H1 (cell line): ENCODE measurements around the gene VWCE. TPM values are rescaled to one million over a fixed set of nuclear protein-coding genes. Genes with fewer than 3 reads are reported as not detected.

Experiments
- CTCF ChIA-PET: fragments of 300-600 bp; sonication (Branson Sonifier 250); formaldehyde crosslinking; loops from one replicate; lab custom pipeline; 2021; ENCODE audit not compliant: partially characterized antibody; lab: Charles Lee
- POLR2A ChIA-PET: fragments of 300-600 bp; sonication (Branson Sonifier 250); formaldehyde crosslinking; loops from one replicate; lab custom pipeline; 2021; ENCODE audit warnings: inconsistent platforms; ENCODE audit not compliant: partially characterized antibody; lab: Charles Lee
- DNase-seq, 2 experiments: peaks; one replicate each; pipeline versions ENCODE4 v3.0.0 to v3.0.0-alpha.2; 2010 to 2022; ENCODE audit warnings: low spot score in 2 of 2, low read depth in 1 of 2, mixed read lengths in 1 of 2
- FAIRE-seq: peaks from 2 replicates; lab custom pipeline; 2011; peaks lifted over from hg19 to GRCh38; lab: Jason Lieb, UNC
- H2AFZ ChIP-seq: 2 replicates; pipeline ENCODE4 v1.8.1; 2012; ENCODE audit warnings: low read length, inconsistent platforms
- H2AK5ac ChIP-seq: 2 replicates; pipeline ENCODE4 v1.6.1; 2013; ENCODE audit warnings: low read depth, low read length
- H2BK120ac ChIP-seq: replicated peaks from 2 replicates; pipeline ENCODE3; 2013; ENCODE audit warnings: low read depth, low read length, inconsistent platforms
- H2BK12ac ChIP-seq: 2 replicates; pipeline ENCODE4 v1.6.1; 2013; ENCODE audit warnings: low read depth, low read length
- H2BK15ac ChIP-seq: 2 replicates; pipeline ENCODE4 v1.6.1; 2013; ENCODE audit warnings: low read length
- H2BK20ac ChIP-seq: 2 replicates; pipeline ENCODE4 v1.6.1; 2013; ENCODE audit warnings: low read length
- H2BK5ac ChIP-seq: 2 replicates; pipeline ENCODE4 v1.6.1; 2013; ENCODE audit warnings: low read depth, low read length
- H3K14ac ChIP-seq: 2 replicates; pipeline ENCODE4 v1.6.1; 2013; ENCODE audit warnings: inconsistent platforms; ENCODE audit not compliant: insufficient read length
- H3K18ac ChIP-seq: 2 replicates; pipeline ENCODE4 v1.6.1; 2013; ENCODE audit warnings: low read length; ENCODE audit errors: extremely low read depth
- H3K23ac ChIP-seq: 2 replicates; pipeline ENCODE4 v1.6.1; 2013; ENCODE audit warnings: inconsistent platforms; ENCODE audit not compliant: insufficient read length
- H3K23me2 ChIP-seq: 2 replicates; pipeline ENCODE4 v1.6.1; 2013; ENCODE audit warnings: low read depth, low read length
- H3K27ac ChIP-seq: 2 replicates; pipeline ENCODE4 v1.6.1; 2011; ENCODE audit warnings: low read depth, low read length, inconsistent platforms
- H3K27me3 ChIP-seq, 4 experiments: replicated peaks in 1 of 4; 1 replicate in 1 of 4; 2 replicates in 3 of 4; pipeline versions ENCODE4 v1.6.1 to v1.8.1; 2011 to 2013; ENCODE audit warnings: low read length in 3 of 4, mild to moderate bottlenecking in 3 of 4, inconsistent platforms in 2 of 4, mixed read lengths in 2 of 4, moderate library complexity in 1 of 4; ENCODE audit not compliant: control insufficient read depth in 3 of 4, insufficient read depth in 3 of 4; ENCODE audit errors: extremely low read depth in 1 of 4
- H3K36me3 ChIP-seq, 4 experiments: 2 replicates each; pipeline versions ENCODE4 v1.6.1 to v1.8.1; 2011 to 2013; ENCODE audit warnings: mild to moderate bottlenecking in 4 of 4, low read length in 3 of 4, moderate library complexity in 2 of 4, control low read depth in 1 of 4, inconsistent platforms in 1 of 4; ENCODE audit not compliant: insufficient read depth in 4 of 4, control insufficient read depth in 2 of 4
- H3K4ac ChIP-seq: replicated peaks from 2 replicates; pipeline ENCODE3; 2013; ENCODE audit warnings: low read length, low read depth, mixed read lengths, inconsistent platforms; ENCODE audit not compliant: insufficient read length
- H3K4me1 ChIP-seq, 4 experiments: replicated peaks in 1 of 4; 1 replicate in 1 of 4; 2 replicates in 3 of 4; pipeline versions ENCODE4 v1.6.1 to v1.8.1; 2011 to 2013; ENCODE audit warnings: low read length in 3 of 4, inconsistent platforms in 2 of 4, mixed read lengths in 1 of 4; ENCODE audit not compliant: insufficient read depth in 4 of 4, control insufficient read depth in 3 of 4
- H3K4me2 ChIP-seq, 2 experiments: 2 replicates each; pipeline versions ENCODE4 v1.6.1 to v1.8.1; 2011 to 2013; ENCODE audit warnings: low read depth in 2 of 2, low read length in 2 of 2, control low read depth in 1 of 2, inconsistent platforms in 1 of 2, mild to moderate bottlenecking in 1 of 2; ENCODE audit not compliant: insufficient read depth in 1 of 2
- H3K4me3 ChIP-seq, 4 experiments: fragments of 200-600, 300-600 bp in 1 of 4; sonication (generic), shearing (Covaris generic), sonication (Bioruptor Twin) in 1 of 4; 2 replicates each; pipeline versions ENCODE4 v1.5.1 to v1.8.1; 2011 to 2016; ENCODE audit warnings: low read length in 4 of 4, low read depth in 3 of 4, control low read depth in 2 of 4, inconsistent platforms in 2 of 4, mild to moderate bottlenecking in 2 of 4, mixed read lengths in 1 of 4, moderate library complexity in 1 of 4; ENCODE audit not compliant: insufficient read depth in 2 of 4; ENCODE audit errors: extremely low read depth in 1 of 4
- H3K56ac ChIP-seq: replicated peaks from 2 replicates; pipeline ENCODE3; 2013; ENCODE audit warnings: low read depth, mild to moderate bottlenecking, mixed read lengths, low read length, inconsistent platforms; ENCODE audit not compliant: insufficient read length
- H3K79me1 ChIP-seq: 2 replicates; pipeline ENCODE4 v1.6.1; 2013; ENCODE audit warnings: low read depth, low read length, control low read depth
- H3K79me2 ChIP-seq, 2 experiments: 2 replicates each; pipeline versions ENCODE4 v1.6.1 to v1.8.1; 2012 to 2013; ENCODE audit warnings: low read length in 2 of 2, mild to moderate bottlenecking in 2 of 2, inconsistent platforms in 1 of 2; ENCODE audit not compliant: insufficient read depth in 2 of 2, control insufficient read depth in 1 of 2
- H3K9ac ChIP-seq, 4 experiments: replicated peaks in 1 of 4; 1 replicate in 1 of 4; 2 replicates in 3 of 4; pipeline versions ENCODE4 v1.6.1 to v1.8.1; 2011 to 2013; ENCODE audit warnings: low read depth in 3 of 4, low read length in 3 of 4, control low read depth in 2 of 4, mild to moderate bottlenecking in 2 of 4, moderate library complexity in 2 of 4, inconsistent platforms in 1 of 4; ENCODE audit errors: extremely low read depth in 1 of 4
- H3K9me3 ChIP-seq, 2 experiments: 2 replicates each; pipeline versions ENCODE4 v1.6.1 to v1.8.1; 2012 to 2013; ENCODE audit warnings: mild to moderate bottlenecking in 2 of 2, moderate library complexity in 2 of 2, control low read depth in 1 of 2, inconsistent platforms in 1 of 2, low read depth in 1 of 2, low read length in 1 of 2, mixed read lengths in 1 of 2; ENCODE audit not compliant: insufficient read depth in 2 of 2
- H4K20me1 ChIP-seq, 2 experiments: replicated peaks in 1 of 2; 2 replicates each; pipeline versions ENCODE3 to v1.8.1; 2011 to 2013; ENCODE audit warnings: inconsistent platforms in 2 of 2, low read length in 2 of 2, mild to moderate bottlenecking in 1 of 2; ENCODE audit not compliant: insufficient read depth in 2 of 2, control insufficient read depth in 1 of 2
- H4K5ac ChIP-seq: 2 replicates; pipeline ENCODE4 v1.6.1; 2013; ENCODE audit warnings: low read length, low read depth, mixed read lengths, inconsistent platforms; ENCODE audit not compliant: insufficient read length
- H4K8ac ChIP-seq: 2 replicates; pipeline ENCODE4 v1.8.0; 2013; ENCODE audit warnings: mild to moderate bottlenecking, moderate library complexity, low read length, inconsistent platforms; ENCODE audit not compliant: insufficient read depth; ENCODE audit errors: extremely low read depth
- H4K91ac ChIP-seq: replicated peaks from 2 replicates; pipeline ENCODE3; 2013; ENCODE audit warnings: low read length, mixed read lengths, inconsistent platforms; ENCODE audit not compliant: insufficient read length
- BCL11A ChIP-seq, 2 experiments: IDR thresholded peaks; one replicate each; pipeline ENCODE4 v1.6.1; 2011; ENCODE audit warnings: low read depth in 2 of 2, low read length in 2 of 2, mild to moderate bottlenecking in 2 of 2
- CHD2 ChIP-seq: IDR thresholded peaks from 2 replicates; pipeline ENCODE4 v1.6.1; 2012; ENCODE audit warnings: low read length, improper control_type of control experiment
- CREB1 ChIP-seq: IDR thresholded peaks from 2 replicates; pipeline ENCODE4 v1.6.1; 2012; ENCODE audit warnings: inconsistent platforms
- KDM5A ChIP-seq: fragments of 200-600 bp; IDR thresholded peaks from 2 replicates; pipeline ENCODE4 v1.7.1; 2012; ENCODE audit warnings: mild to moderate bottlenecking, low read length, inconsistent platforms, mixed read lengths
- NANOG ChIP-seq: IDR thresholded peaks from 2 replicates; pipeline ENCODE4 v1.6.1; 2011; ENCODE audit warnings: low read length, low read depth, mild to moderate bottlenecking, inconsistent platforms; ENCODE audit not compliant: insufficient read depth, poor library complexity, severe bottlenecking
- POLR2AphosphoS5 ChIP-seq: IDR thresholded peaks from 2 replicates; pipeline ENCODE4 v1.6.1; 2011; ENCODE audit warnings: low read depth, low read length
- POU5F1 ChIP-seq: IDR thresholded peaks from 2 replicates; pipeline ENCODE4 v1.6.1; 2011; ENCODE audit warnings: low read depth, mild to moderate bottlenecking, low read length, moderate library complexity
- SP2 ChIP-seq: IDR thresholded peaks from 2 replicates; pipeline ENCODE4 v1.6.1; 2012; ENCODE audit warnings: mild to moderate bottlenecking, low read length, inconsistent platforms
- SP4 ChIP-seq: IDR thresholded peaks from 2 replicates; pipeline ENCODE4 v1.6.1; 2012; ENCODE audit warnings: low read length, inconsistent platforms
- YY1 ChIP-seq: IDR thresholded peaks from 2 replicates; pipeline ENCODE4 v1.6.1; 2011; ENCODE audit warnings: low read depth, mild to moderate bottlenecking, low read length
- WGBS, 2 experiments: shearing (Covaris generic) in 1 of 2; methylation state at CpG; one replicate each; pipeline versions ENCODE4 v1.1.6 to v1.1.7; 2013 to 2015; ENCODE audit warnings: low lambda C conversion rate in 2 of 2, mixed read lengths in 2 of 2, inconsistent platforms in 1 of 2, low coverage in 1 of 2, missing lambda C conversion rate in 1 of 2; ENCODE audit not compliant: insufficient replicate concordance in 2 of 2, insufficient coverage in 1 of 2, insufficient read length in 1 of 2; ENCODE audit errors: extremely low coverage in 1 of 2, missing lambda C conversion rate in 1 of 2; 5-methylcytosine and 5-hydroxymethylcytosine counted together
- polyA plus RNA-seq, 7 experiments: library from polyadenylated mRNA; depleted of rRNA in 3 of 7; stranded (reverse) in 5 of 7; unstranded in 2 of 7; fragments of >200 nt in 5 of 7; fragments of 200-250 nt in 2 of 7; gene quantifications; 1 replicate in 5 of 7; 2 replicates in 1 of 7; 4 replicates in 1 of 7; pipeline versions ENCODE4 v1.2.1 to v1.2.3, GENCODE V29; 2011 to 2013; ENCODE audit warnings: missing spikeins in 2 of 7, mixed read lengths in 2 of 7
- total RNA-seq: library from RNA; stranded (reverse); fragmentation: NEBNext Ultra II Directional; extraction: Animal tissue kit (Norgen Biotek cat#: 25700); gene quantifications from 2 replicates; pipeline ENCODE4 v1.2.1, GENCODE V29; 2021

The VWCE gene
- total and polyA plus RNA-seq, 2 of the 8 experiments (the other 6 are each of a cell fraction or from before 2014, with no cell fraction given): 9.5 to 12.3 TPM

DNA sequence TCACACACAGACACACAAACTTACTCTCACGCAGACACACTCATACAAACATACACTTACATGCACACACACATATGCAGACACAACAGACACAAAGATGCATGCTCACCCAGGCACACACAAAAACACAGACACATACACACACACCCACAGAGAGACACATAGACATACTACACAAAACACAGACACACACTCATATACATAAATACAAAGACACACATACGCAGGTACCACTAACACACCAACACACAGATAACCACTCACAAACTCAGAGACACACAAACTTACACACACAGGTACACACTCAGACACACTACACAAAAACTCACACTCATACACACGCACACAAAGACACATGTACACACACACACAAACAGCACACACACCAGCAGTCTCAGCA, 22.4 kb downstream of the VWCE start:
- H2BK20ac ChIP-seq: no peak overlapping the region
- H3K4me3 ChIP-seq: no peak overlapping the region
- no peak overlapping the region for H3K27ac ChIP-seq
- no peak overlapping the region for H2AK5ac ChIP-seq
- H3K4me1 ChIP-seq: no peaks in the 10 kb centered on the region
- no peak for DNase-seq
- 86% methylated on average over 3 of the region's 3 CpGs; no CpG with 5 or more reads in 1 of the 2 experiments for WGBS, 2 experiments
- H3K56ac ChIP-seq: no peak overlapping the region
- peaks cover 0 to 14% (median 3%) of the 10 kb centered on the region in 4 experiments; a peak in 4 of 8 replicates for H3K36me3 ChIP-seq
- peaks cover 14% of the 10 kb centered on the region for H3K23me2 ChIP-seq
- no peaks in the 10 kb centered on the region for H3K27me3 ChIP-seq
- H3K9ac ChIP-seq: no peak overlapping the region
- no peak overlapping the region for H2AFZ ChIP-seq
- peaks cover 3 to 11% of the 10 kb centered on the region in 2 experiments for H4K20me1 ChIP-seq
- H3K14ac ChIP-seq: no peak overlapping the region
- no peak overlapping the region for H4K91ac ChIP-seq
- H3K9me3 ChIP-seq: no peaks in the 10 kb centered on the region
- ChIA-PET POLR2A (interaction anchor here (0.7 to 2.1 kb wide), 4 partner anchors 9 to 89 kb away, joined by 3 to 6 read pairs (median 4); partner anchors contain the start of genes CYB561A3 and TMEM138), CTCF (interaction anchor here (0.6 to 7.2 kb wide), 4 partner anchors 10 to 162 kb away, joined by 4 to 32 read pairs (median 7); no protein-coding TSS in a partner anchor)
- H2BK5ac ChIP-seq: no peak overlapping the region
- no peak overlapping the region for H2BK120ac ChIP-seq
- H3K23ac ChIP-seq: no peak overlapping the region
- no peak overlapping the region for H3K4me2 ChIP-seq
- no peaks in the 10 kb centered on the region; a peak in 1 of 4 replicates for H3K79me2 ChIP-seq
- no peak overlapping the region for H2BK15ac ChIP-seq
- no peak for TF ChIP-seq CREB1
- TF ChIP-seq YY1: no peak
- TF ChIP-seq BCL11A (IDR thresholded peaks at IDR 0.05; ENCODE audit: low read depth in 2 of 2, low read length in 2 of 2): no peak
- TF ChIP-seq POU5F1: no peak
- TF ChIP-seq POLR2AphosphoS5: no peak
- no peak for TF ChIP-seq NANOG
- TF ChIP-seq SP4: no peak
- no peak for TF ChIP-seq SP2
- no peak for TF ChIP-seq CHD2
- TF ChIP-seq KDM5A: no peak
- H3K4ac ChIP-seq: no peak overlapping the region
- no peak overlapping the region for H3K18ac ChIP-seq
- no peak overlapping the region for H2BK12ac ChIP-seq
- no peak for FAIRE-seq
- peaks cover 2% of the 10 kb centered on the region; the same call in 1 of the 2 replicates for H3K79me1 ChIP-seq
- no peak overlapping the region for H4K5ac ChIP-seq
- H4K8ac ChIP-seq: no peak overlapping the region
